Mesendoderm (in vitro differentiated cells): ENCODE measurements around the gene APBA2.

Source experiments
- DNase-seq: peaks from one replicate; pipeline ENCODE4 v3.0.0; 2013
- H2AK5ac ChIP-seq: 2 replicates; pipeline ENCODE4 v1.6.1; 2013; ENCODE audit warnings: low read length, inconsistent platforms
- H2BK120ac ChIP-seq: 2 replicates; pipeline ENCODE4 v1.6.1; 2013; ENCODE audit warnings: low read depth, mild to moderate bottlenecking, low read length, moderate library complexity, mixed read lengths
- H2BK15ac ChIP-seq: replicated peaks from 2 replicates; pipeline ENCODE4 v1.6.1; 2013; ENCODE audit warnings: low read depth, mild to moderate bottlenecking, moderate library complexity
- H2BK5ac ChIP-seq: 2 replicates; pipeline ENCODE4 v1.6.1; 2013; ENCODE audit warnings: low read length, inconsistent platforms
- H3K18ac ChIP-seq: 2 replicates; pipeline ENCODE4 v1.6.1; 2013; ENCODE audit warnings: mild to moderate bottlenecking, low read length, mixed read lengths
- H3K23ac ChIP-seq: one replicate; pipeline ENCODE4 v1.6.1; 2013; ENCODE audit warnings: low read length
- H3K27ac ChIP-seq: 2 replicates; pipeline ENCODE4 v1.5.1; 2013; ENCODE audit warnings: low read depth, mild to moderate bottlenecking, inconsistent platforms, low read length, moderate library complexity
- H3K27me3 ChIP-seq: 2 replicates; pipeline ENCODE4 v1.6.1; 2013; ENCODE audit warnings: low read length, control low read depth, mild to moderate bottlenecking, inconsistent platforms; ENCODE audit not compliant: insufficient read depth, poor library complexity
- H3K36me3 ChIP-seq: 2 replicates; pipeline ENCODE4 v1.6.1; 2013; ENCODE audit warnings: low read length, inconsistent platforms; ENCODE audit not compliant: control insufficient read depth, insufficient read depth
- H3K4ac ChIP-seq: one replicate; pipeline ENCODE4 v1.6.1; 2013; ENCODE audit warnings: low read depth, mild to moderate bottlenecking, low read length, moderate library complexity
- H3K4me1 ChIP-seq: 2 replicates; pipeline ENCODE4 v1.6.1; 2013; ENCODE audit warnings: low read depth, low read length, inconsistent platforms; ENCODE audit not compliant: control insufficient read depth
- H3K4me2 ChIP-seq: 2 replicates; pipeline ENCODE4 v1.6.1; 2013; ENCODE audit warnings: low read length
- H3K4me3 ChIP-seq: 2 replicates; pipeline ENCODE4 v1.5.1; 2013; ENCODE audit warnings: mild to moderate bottlenecking, low read length
- H3K56ac ChIP-seq: one replicate; pipeline ENCODE4 v1.6.1; 2013; ENCODE audit warnings: low read length
- H3K79me1 ChIP-seq: 2 replicates; pipeline ENCODE4 v1.6.1; 2013; ENCODE audit warnings: low read length, inconsistent platforms
- H3K79me2 ChIP-seq: 2 replicates; pipeline ENCODE4 v1.6.1; 2013; ENCODE audit warnings: mild to moderate bottlenecking, low read length; ENCODE audit not compliant: control insufficient read depth, insufficient read depth
- H3K9ac ChIP-seq: 2 replicates; pipeline ENCODE4 v1.6.1; 2013; ENCODE audit warnings: low read length, inconsistent platforms
- H4K5ac ChIP-seq: one replicate; pipeline ENCODE4 v1.6.1; 2013; ENCODE audit warnings: low read length
- H4K8ac ChIP-seq: one replicate; pipeline ENCODE4 v1.6.1; 2013; ENCODE audit warnings: low read depth, mild to moderate bottlenecking, control low read depth, low read length, moderate library complexity
- WGBS: extraction: QIAGEN DNeasy Blood & Tissue Kit; methylation state at CpG from one replicate; pipeline ENCODE4 v1.1.7; 2013; ENCODE audit warnings: low lambda C conversion rate, missing lambda C conversion rate; ENCODE audit not compliant: insufficient coverage; ENCODE audit errors: extremely low coverage; 5-methylcytosine and 5-hydroxymethylcytosine counted together

APBA2 gene

GRCh38 chr15:28950916-28951315 is 65.1 kb downstream of the APBA2 start:
- no peak overlapping the region for H2BK15ac ChIP-seq
- H3K79me1 ChIP-seq = no peaks in the 10 kb centered on the region

GRCh38 chr15:28952666-28953491 is 67.1 kb downstream of the APBA2 start:
- no peak overlapping the region for H2BK120ac ChIP-seq
- no peaks in the 10 kb centered on the region for H3K27me3 ChIP-seq
- WGBS = no CpG with 5 or more reads among the region's 7 CpGs
- H2BK5ac ChIP-seq = no peak overlapping the region
- H3K36me3 ChIP-seq = no peaks in the 10 kb centered on the region
- H3K56ac ChIP-seq = no peak overlapping the region
- no peak overlapping the region for H2AK5ac ChIP-seq
- DNase-seq = no peak
- H3K4me3 ChIP-seq = no peak overlapping the region
- H3K79me2 ChIP-seq = no peaks in the 10 kb centered on the region
- no peak overlapping the region for H4K8ac ChIP-seq
- H3K27ac ChIP-seq = no peak overlapping the region
- no peak overlapping the region for H4K5ac ChIP-seq
- H3K4me1 ChIP-seq = no peaks in the 10 kb centered on the region
- H2BK15ac ChIP-seq = no peak overlapping the region
- no peaks in the 10 kb centered on the region for H3K79me1 ChIP-seq
- no peak overlapping the region for H3K4me2 ChIP-seq
- H3K23ac ChIP-seq = no peak overlapping the region
- no peak overlapping the region for H3K4ac ChIP-seq
- H3K9ac ChIP-seq = no peak overlapping the region
- no peak overlapping the region for H3K18ac ChIP-seq

More at GRCh38 chr15:28950916-28951315, 65.1 kb downstream of the APBA2 start:
- Histone ChIP-seq H3K79me2 (no peaks in the 10 kb centered on the region), H4K5ac (no peak overlapping the region), H3K4ac (no peak overlapping the region), H2AK5ac (no peak overlapping the region), H2BK120ac (no peak overlapping the region), H3K9ac (no peak overlapping the region), H4K8ac (no peak overlapping the region), H3K18ac (no peak overlapping the region), H3K27me3 (no peaks in the 10 kb centered on the region), H3K27ac (no peak overlapping the region), H3K56ac (no peak overlapping the region), H3K4me3 (no peak overlapping the region), H3K23ac (no peak overlapping the region), H2BK5ac (no peak overlapping the region), H3K36me3 (no peaks in the 10 kb centered on the region), H3K4me1 (no peaks in the 10 kb centered on the region), H3K4me2 (no peak overlapping the region)
- DNase-seq = no peak
- no CpG with 5 or more reads among the region's 2 CpGs for WGBS

- Histone ChIP-seq H2AK5ac (no peak overlapping the region), H2BK15ac (no peak overlapping the region), H3K4me3 (no peak overlapping the region), H3K36me3 (no peaks in the 10 kb centered on the region), H3K18ac (no peak overlapping the region), H2BK5ac (no peak overlapping the region), H3K79me1 (no peaks in the 10 kb centered on the region), H3K79me2 (no peaks in the 10 kb centered on the region), H3K27me3 (no peaks in the 10 kb centered on the region), H3K9ac (no peak overlapping the region), H2BK120ac (no peak overlapping the region), H3K4me2 (no peak overlapping the region), H3K23ac (no peak overlapping the region), H3K4me1 (no peaks in the 10 kb centered on the region), H4K5ac (no peak overlapping the region), H3K27ac (no peak overlapping the region), H4K8ac (no peak overlapping the region), H3K56ac (no peak overlapping the region), H3K4ac (no peak overlapping the region)
- DNase-seq = no peak
- no CpG with 5 or more reads among the region's 15 CpGs for WGBS
These were observed 67.9 kb downstream of the APBA2 start for GRCh38 chr15:28953573-28954195.

GRCh38 chr15:28954466-28955159 is 68.8 kb downstream of the APBA2 start:
- no peak overlapping the region for H2BK120ac ChIP-seq
- H3K18ac ChIP-seq = no peak overlapping the region
- H3K23ac ChIP-seq = no peak overlapping the region
- H3K79me2 ChIP-seq = no peaks in the 10 kb centered on the region
- H3K79me1 ChIP-seq = no peaks in the 10 kb centered on the region
- H4K8ac ChIP-seq = no peak overlapping the region
- H3K9ac ChIP-seq = no peak overlapping the region
- no peak overlapping the region for H2AK5ac ChIP-seq
- H3K4me2 ChIP-seq = no peak overlapping the region
- DNase-seq = no peak
- no peak overlapping the region for H2BK5ac ChIP-seq
- no peaks in the 10 kb centered on the region for H3K27me3 ChIP-seq
- no peak overlapping the region for H3K4me3 ChIP-seq
- no peak overlapping the region for H3K4ac ChIP-seq
- no peak overlapping the region for H4K5ac ChIP-seq
- no peak overlapping the region for H3K27ac ChIP-seq
- no peak overlapping the region for H3K56ac ChIP-seq
- H3K36me3 ChIP-seq = no peaks in the 10 kb centered on the region
- no CpG with 5 or more reads among the region's 12 CpGs for WGBS
- no peak overlapping the region for H2BK15ac ChIP-seq
- H3K4me1 ChIP-seq = no peaks in the 10 kb centered on the region

GRCh38 chr15:28955160-28955992 is 69.6 kb downstream of the APBA2 start:
- H2BK15ac ChIP-seq = no peak overlapping the region
- no peaks in the 10 kb centered on the region for H3K79me2 ChIP-seq
- no CpG with 5 or more reads among the region's 8 CpGs for WGBS
- no peak overlapping the region for H3K18ac ChIP-seq
- no peak overlapping the region for H4K8ac ChIP-seq
- H3K4me1 ChIP-seq = no peaks in the 10 kb centered on the region
- H3K23ac ChIP-seq = no peak overlapping the region
- H2BK5ac ChIP-seq = no peak overlapping the region
- H2AK5ac ChIP-seq = no peak overlapping the region
- no peaks in the 10 kb centered on the region for H3K36me3 ChIP-seq
- no peak for DNase-seq
- H3K27me3 ChIP-seq = no peaks in the 10 kb centered on the region
- no peak overlapping the region for H4K5ac ChIP-seq
- no peak overlapping the region for H3K4ac ChIP-seq
- no peak overlapping the region for H3K4me3 ChIP-seq
- H3K4me2 ChIP-seq = no peak overlapping the region
- no peaks in the 10 kb centered on the region for H3K79me1 ChIP-seq
- H3K9ac ChIP-seq = no peak overlapping the region
- H2BK120ac ChIP-seq = no peak overlapping the region
- no peak overlapping the region for H3K27ac ChIP-seq
- no peak overlapping the region for H3K56ac ChIP-seq
